Renal pelvis (tissue), 4 donors: Measurements from ENCODE around the gene GLMP. TPM values are rescaled to one million over a fixed set of nuclear protein-coding genes. Genes with fewer than 3 reads are reported as not detected.

Experiments used
- DNase-seq: peaks from one replicate; pipeline ENCODE4 v3.0.0-alpha.2; 2013
- polyA plus RNA-seq, 3 donors: library from polyadenylated mRNA; unstranded; fragments of 120-200 nt; gene quantifications; one replicate each; pipeline ENCODE4 v1.2.1, GENCODE V29; 2013; ENCODE audit not compliant: insufficient read length in 3 of 3

GLMP gene
- polyA plus RNA-seq, 3 donors, result 63.9 to 71.9 (median 66.9) TPM

GRCh38 chr1:156257711-156258110 is 37.8 kb downstream of the GLMP start:
- no peak for DNase-seq

- DNase-seq, result no peak
Observed at GRCh38 chr1:156253634-156254033, 41.8 kb downstream of the GLMP start.

- DNase-seq, result no peak
Observed at GRCh38 chr1:156251527-156251926, 44.0 kb downstream of the GLMP start.

- no peak for DNase-seq
Observed at GRCh38 chr1:156249593-156249992, 45.9 kb downstream of the GLMP start.

- no peak for DNase-seq
Observed at GRCh38 chr1:156248323-156248683, 47.2 kb downstream of the GLMP start.

GRCh38 chr1:156247460-156248322 is 47.8 kb downstream of the GLMP start, which contains the start of gene PAQR6:
PAQR6 (minus strand) TSS chr1:156248056; CDS start chr1:156246731, 1,325 bp downstream.
- DNase-seq, result no peak

- no peak for DNase-seq
Observed at GRCh38 chr1:156246781-156247459, 48.6 kb downstream of the GLMP start.

GRCh38 chr1:156246241-156246780 is 49.2 kb downstream of the GLMP start:
- no peak for DNase-seq

GRCh38 chr1:156245451-156246232 is 49.8 kb downstream of the GLMP start:
- DNase-seq, result peak; percentile 24

GRCh38 chr1:156244712-156245111 is 50.8 kb downstream of the GLMP start:
- no peak for DNase-seq

- DNase-seq, result no peak
Observed at GRCh38 chr1:156244126-156244525, 51.4 kb downstream of the GLMP start.

- no peak for DNase-seq
Observed at GRCh38 chr1:156242738-156243137, 52.7 kb downstream of the GLMP start.

Other genes starting within 250 kb of the GLMP start
- gene UBQLN4, start 241.9 kb downstream of the GLMP start, polyA plus RNA-seq, result 10 to 100 TPM; 57.5 to 59.6 (median 58.5) TPM
- 10 to 100 TPM; 55.9 to 67.2 (median 63.9) TPM for gene LAMTOR2, start 240.9 kb downstream of the GLMP start, polyA plus RNA-seq
- gene RAB25, start 234.5 kb downstream of the GLMP start, polyA plus RNA-seq, result 10 to 100 TPM; 54.4 to 61.6 (median 55.3) TPM
- 10 to 100 TPM; 43.2 to 53.5 (median 50.1) TPM for gene MEX3A, start 213.2 kb downstream of the GLMP start, polyA plus RNA-seq
- gene LMNA, start 181.0 kb downstream of the GLMP start, polyA plus RNA-seq, result 100 to 1,000 TPM in 2 of 3 donors, 10 to 100 TPM in 1; 84.6 to 104 (median 103) TPM
- gene SEMA4A, start 142.1 kb downstream of the GLMP start, polyA plus RNA-seq, result 10 to 100 TPM; 21.2 to 27.5 (median 21.3) TPM
- 10 to 100 TPM; 28.4 to 38.0 (median 29.6) TPM for gene SLC25A44, start 101.6 kb downstream of the GLMP start, polyA plus RNA-seq
- 100 to 1,000 TPM in 1 of 3 donors, 10 to 100 TPM in 2; 89.6 to 102 (median 99.1) TPM for gene PMF1, start 82.7 kb downstream of the GLMP start, polyA plus RNA-seq
- gene BGLAP, start 53.5 kb downstream of the GLMP start, polyA plus RNA-seq, result 1 to 10 TPM; 1.7 to 8.8 (median 8.0) TPM
- gene PAQR6, start 47.6 kb downstream of the GLMP start, polyA plus RNA-seq, result 1 to 10 TPM; 5.0 to 7.1 (median 7.1) TPM
- 10 to 100 TPM; 70.9 to 75.4 (median 72.9) TPM for gene SMG5, start 12.9 kb downstream of the GLMP start, polyA plus RNA-seq
- 1 to 10 TPM; 6.9 to 8.4 (median 7.3) TPM for gene TMEM79, start 11.4 kb downstream of the GLMP start, polyA plus RNA-seq
- not detected for gene VHLL, start 3.6 kb upstream of the GLMP start, polyA plus RNA-seq
- 100 to 1,000 TPM; 297 to 392 (median 363) TPM for gene CCT3, start 42.6 kb upstream of the GLMP start, polyA plus RNA-seq
- gene TSACC, start 42.8 kb upstream of the GLMP start, polyA plus RNA-seq, result 1 to 10 TPM in 2 of 3 donors, under 1 TPM in 1; 0.97 to 2.0 (median 1.3) TPM
- gene RHBG, start 73.5 kb upstream of the GLMP start, polyA plus RNA-seq, result 10 to 100 TPM; 13.6 to 26.0 (median 21.5) TPM
- 10 to 100 TPM; 25.9 to 29.3 (median 26.8) TPM for gene MEF2D, start 205.1 kb upstream of the GLMP start, polyA plus RNA-seq